ENCODE measurements around the gene SLC2A1. TPM values are rescaled to one million over a fixed set of nuclear protein-coding genes. Genes with fewer than 3 reads are reported as not detected.

The SLC2A1 gene
- polyA plus RNA-seq, 1 donor: 22.1 TPM

GRCh38 chr1:42979896-42980800 is 21.5 kb upstream of the SLC2A1 start:
- DNase-seq (ENCODE audit: low read depth): no peak

GRCh38 chr1:42979036-42979430 is 20.4 kb upstream of the SLC2A1 start:
- DNase-seq (ENCODE audit: low read depth): no peak

- DNase-seq (ENCODE audit: low read depth): no peak
Observed at GRCh38 chr1:42978317-42979035, 19.8 kb upstream of the SLC2A1 start.

- no peak for DNase-seq (ENCODE audit: low read depth)
Observed at GRCh38 chr1:42977653-42978052, 19.0 kb upstream of the SLC2A1 start.

DNA sequence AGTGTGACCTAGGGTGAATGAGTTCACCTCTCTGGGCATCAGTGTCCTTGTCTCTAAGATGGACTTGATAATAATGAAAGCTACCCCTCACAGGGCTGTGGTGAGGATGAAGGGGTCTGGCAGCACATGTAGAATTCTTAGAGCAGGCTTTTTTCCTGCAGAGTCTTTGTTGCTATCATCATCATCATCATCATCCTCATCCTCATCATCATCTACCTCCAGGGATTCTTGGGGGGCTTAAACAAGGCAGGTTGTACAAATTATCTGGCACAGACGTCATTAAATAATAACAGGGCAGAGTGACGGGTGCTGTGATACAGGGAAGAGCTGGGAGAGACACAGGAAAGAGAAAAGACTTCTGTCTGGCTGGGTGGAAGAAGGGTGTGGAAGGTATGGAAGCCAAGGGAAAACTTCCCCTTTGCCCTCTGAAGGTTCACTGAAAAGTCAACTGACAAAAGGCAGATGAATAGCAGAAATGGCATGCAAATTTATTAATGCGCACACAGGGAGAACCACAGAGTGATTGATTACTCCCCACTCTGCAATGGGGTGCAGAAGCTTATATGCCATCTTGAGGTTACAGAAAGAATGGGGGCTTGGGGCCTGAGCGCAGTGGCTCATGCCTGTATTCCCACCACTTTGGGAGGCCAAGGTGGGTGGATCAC is 17.0 kb upstream of the SLC2A1 start:
- no peak for DNase-seq (ENCODE audit: low read depth)

DNA sequence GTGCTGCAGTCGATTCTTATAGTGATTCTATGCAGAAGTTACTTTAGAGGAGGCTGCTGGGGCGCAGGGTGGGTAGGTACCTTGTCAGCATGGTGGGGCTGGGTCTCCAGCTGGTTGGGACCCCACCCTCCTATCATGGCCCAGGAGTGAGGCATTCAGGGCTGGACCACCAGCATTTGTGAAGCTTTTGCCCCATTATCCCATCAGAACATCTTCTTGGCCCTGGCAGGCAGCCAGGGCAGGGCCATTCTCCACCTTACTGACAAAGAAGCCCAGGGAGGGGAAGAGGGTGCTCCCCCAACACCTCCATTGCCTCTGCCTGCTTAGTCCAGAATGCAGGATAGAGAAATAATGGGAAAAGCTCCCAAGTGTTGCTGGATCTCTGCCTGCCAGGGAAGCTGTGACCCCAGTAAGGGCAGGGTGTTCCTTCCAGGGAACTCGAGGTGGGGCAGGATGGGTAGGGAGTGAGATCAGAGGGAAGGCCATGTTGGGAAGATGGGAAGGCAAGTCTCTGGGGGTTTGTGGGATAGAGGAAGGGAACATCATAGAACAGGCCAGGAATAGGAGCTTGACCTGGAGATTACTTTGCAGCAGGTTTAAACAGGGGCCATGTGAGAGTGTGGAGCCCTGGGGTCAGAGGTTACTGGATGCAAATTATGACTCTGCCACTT is 16.2 kb upstream of the SLC2A1 start:
- no peak for DNase-seq (ENCODE audit: low read depth)

- no peak for DNase-seq (ENCODE audit: low read depth)
Observed at GRCh38 chr1:42973799-42974198, 15.1 kb upstream of the SLC2A1 start.

DNA sequence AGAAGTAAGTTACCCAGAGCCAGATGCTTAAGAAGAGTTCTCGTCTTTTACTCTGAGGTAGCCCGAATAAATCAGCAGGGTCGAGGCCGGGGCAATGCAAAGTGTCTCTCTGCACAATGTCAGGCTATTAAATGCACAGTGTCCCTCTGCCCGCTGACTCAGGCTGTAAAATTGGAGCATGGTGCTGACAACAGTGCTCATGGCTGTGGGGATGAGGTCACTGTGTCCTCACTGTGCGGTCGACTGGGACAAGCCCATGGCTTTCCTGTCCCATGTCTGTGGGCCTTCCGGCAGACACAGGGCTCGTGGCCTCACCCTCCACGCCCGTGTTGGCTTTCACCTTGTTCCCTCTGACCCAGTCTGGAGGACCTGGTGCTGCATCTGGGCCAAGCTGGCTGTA is 14.6 kb upstream of the SLC2A1 start:
- DNase-seq (ENCODE audit: low read depth): no peak

DNA sequence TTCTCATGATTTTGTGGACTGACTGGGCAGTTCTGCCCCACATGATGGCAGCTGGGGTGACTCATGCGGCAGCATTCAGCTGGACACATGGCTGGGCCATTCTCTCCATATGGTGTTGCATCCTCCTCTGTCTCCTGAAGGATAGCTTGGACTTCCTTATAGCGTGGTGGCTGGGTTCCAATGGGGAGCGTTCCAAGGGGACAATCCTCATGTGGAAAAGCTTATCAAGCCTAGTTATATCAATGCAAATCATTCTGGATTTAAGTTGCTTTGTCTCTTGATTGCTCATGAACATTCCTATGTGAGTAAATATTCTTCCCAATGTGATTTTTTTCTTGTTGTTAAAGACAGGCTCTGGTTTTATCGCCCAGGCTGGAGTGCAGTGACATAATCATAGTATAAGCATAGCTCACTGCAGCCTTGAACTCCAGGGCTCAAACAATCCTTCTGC is 13.2 kb upstream of the SLC2A1 start:
- no peak for DNase-seq (ENCODE audit: low read depth)

GRCh38 chr1:42970143-42970542 is 11.5 kb upstream of the SLC2A1 start:
- DNase-seq (ENCODE audit: low read depth): no peak

DNA sequence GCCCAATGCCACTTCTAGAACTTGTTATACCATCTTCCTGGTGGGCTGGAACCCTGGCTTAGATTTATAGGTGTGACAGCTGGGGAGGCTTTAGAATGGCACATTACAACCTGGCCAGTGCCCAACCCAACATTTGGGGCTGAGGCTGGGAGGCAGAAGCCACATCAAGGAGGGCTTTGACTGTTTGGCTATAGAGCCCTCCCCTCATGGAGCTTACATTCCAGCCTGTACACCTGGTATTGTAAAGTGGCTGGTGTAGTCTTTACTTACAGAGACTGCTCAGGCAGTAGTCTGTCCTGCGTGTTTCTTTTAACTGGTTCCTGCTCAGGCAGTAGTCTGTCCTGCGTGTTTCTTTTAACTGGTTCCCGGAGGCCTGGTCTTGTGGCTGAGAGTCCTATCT is 10.0 kb upstream of the SLC2A1 start:
- no peak for DNase-seq (ENCODE audit: low read depth)

DNA sequence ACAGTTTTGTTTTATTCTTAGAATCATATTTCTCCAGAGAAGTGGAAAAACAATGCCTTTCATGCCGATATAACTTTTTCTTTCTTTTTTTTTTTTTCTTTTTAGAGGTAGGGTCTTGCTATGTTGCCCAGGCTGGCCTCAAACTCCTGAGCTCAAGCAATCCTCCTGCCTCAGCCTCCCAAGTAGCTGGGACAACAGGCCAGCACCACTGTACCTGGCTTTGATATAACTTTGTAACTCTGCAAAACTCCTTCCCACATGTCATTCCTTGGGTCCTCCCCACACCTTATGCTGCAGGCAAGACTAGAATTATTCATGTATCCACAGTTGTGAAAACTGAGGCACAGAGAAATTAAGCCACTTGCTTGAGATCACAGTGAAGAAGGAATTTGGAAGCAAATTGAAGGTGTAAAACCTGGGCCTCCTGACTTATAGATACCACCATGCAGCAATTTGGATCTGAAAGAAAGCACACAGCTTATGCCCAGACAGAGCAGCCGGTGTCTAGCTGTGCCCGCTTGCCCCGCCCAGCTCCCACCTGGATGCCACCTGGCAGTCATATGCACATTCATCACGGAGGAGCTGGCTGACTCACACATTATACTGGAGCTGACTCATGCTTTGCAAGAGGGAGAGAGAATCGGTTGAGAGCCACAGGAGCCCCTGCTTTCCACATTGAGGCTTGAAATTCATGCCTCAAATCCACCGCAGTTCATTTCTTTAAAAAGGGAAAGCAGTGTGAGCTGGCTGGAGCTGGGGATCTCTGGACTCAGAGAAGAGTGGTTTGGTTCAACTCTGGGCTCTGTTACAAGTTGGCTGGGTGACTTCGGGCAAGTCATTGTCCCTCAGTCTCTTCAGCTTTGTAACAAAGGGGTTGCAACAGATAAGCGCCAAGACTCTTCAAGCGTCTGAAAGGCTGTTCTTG is 8.3 kb upstream of the SLC2A1 start:
- no peak for DNase-seq (ENCODE audit: low read depth)

- no peak for DNase-seq (ENCODE audit: low read depth)
Observed at GRCh38 chr1:42965378-42965777, 6.7 kb upstream of the SLC2A1 start.

DNA sequence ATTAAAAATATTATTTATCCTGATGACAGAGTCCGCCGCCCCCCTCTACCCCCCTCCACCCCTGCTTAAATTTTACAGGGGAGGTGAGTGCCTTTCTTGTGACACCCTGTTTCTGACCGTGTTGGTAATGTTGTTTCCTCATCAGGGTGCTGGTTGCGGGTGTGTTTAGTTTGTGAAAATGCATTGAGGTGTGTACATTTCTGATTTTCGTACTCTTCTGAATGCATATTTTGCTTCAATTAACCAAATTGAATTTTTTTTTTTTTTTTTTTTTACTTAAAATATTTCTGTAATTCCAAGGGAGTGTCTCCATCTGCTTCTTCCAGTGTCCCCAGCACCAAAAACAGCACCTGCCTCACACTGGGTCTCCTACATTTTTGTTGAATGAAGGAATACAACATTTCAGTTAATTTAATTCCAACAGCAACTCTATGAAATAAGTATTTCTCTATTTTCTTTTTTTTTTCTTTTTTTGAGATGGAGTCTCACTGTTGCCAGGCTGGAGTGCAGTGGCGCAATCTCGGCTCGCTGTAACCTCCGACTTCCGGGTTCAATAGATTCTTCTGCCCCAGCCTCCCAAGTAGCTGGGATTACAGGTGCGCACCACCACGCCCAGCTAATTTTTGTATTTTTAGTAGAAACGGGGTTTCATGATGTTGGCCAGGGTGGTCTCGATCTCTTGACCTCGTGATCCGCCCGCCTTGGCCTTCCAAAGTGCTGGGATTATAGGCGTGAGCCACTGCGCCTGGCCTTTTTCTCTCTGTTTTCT is 5.6 kb upstream of the SLC2A1 start:
- no peak for DNase-seq (ENCODE audit: low read depth)

GRCh38 chr1:42963378-42964043 is 4.8 kb upstream of the SLC2A1 start:
- no peak for DNase-seq (ENCODE audit: low read depth)

DNA sequence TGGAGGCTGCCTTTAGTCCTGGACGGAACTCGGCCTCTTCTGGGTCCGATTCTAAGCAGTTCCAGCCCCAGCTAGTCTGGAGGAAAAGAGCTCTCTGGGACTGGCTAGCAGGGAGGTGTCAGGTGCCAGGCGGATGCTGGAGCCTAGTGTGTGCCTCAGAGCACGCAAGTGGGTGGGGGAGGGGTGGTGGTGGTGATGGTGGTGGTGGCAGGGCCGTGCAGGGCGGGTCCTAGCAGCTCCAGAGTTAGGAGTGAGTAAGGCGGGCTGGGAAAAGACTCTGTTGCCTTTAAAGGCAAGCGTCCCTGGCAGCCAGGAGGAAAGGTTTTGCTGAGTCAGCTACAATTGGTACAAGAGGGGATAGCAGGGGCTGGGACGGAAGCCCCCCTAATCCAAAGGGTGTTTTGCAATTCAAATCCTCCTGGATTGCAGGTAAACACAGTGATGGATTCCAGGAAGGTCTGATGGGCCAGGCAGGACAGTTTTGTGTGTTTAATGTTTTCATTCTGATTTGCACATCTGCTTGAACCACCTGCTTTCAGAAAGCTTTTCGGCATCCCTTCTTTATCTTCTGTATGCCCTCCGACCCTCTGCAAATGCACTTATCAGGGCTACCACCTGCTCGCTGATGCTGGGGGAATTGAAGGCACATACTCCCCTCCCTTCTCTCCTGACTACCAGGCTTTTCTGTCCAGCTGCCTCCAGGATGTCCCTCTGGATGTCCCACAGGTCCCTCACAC is 4.1 kb upstream of the SLC2A1 start:
- DNase-seq (ENCODE audit: low read depth): no peak

- no peak for DNase-seq (ENCODE audit: low read depth)
Observed at GRCh38 chr1:42961312-42962091, 2.8 kb upstream of the SLC2A1 start.

All from forelimb muscle (tissue), 1 donor.